Adrenal gland (tissue), 12 donors: Measurements from ENCODE around the gene PATJ. TPM values are rescaled to one million over a fixed set of nuclear protein-coding genes. Genes with fewer than 3 reads are reported as not detected.

Source experiments
- DNase-seq, 7 donors: peaks; one replicate each; pipeline ENCODE4 v3.0.0-alpha.2; 2019 to 2020
- H3K27ac ChIP-seq, 5 donors: fragments of 200-600 bp; sonication (generic) in 4 of 5; 1 replicate in 3 of 5; 2 replicates in 2 of 5; pipeline versions ENCODE4 v1.5.1 to v1.8.0; 2016 to 2020; ENCODE audit warnings: mild to moderate bottlenecking in 1 of 5
- H3K27me3 ChIP-seq: fragments of 200-600 bp; 2 replicates; pipeline ENCODE4 v1.8.0; 2021
- H3K36me3 ChIP-seq, 2 donors: fragments of 200-600 bp; replicated peaks in 1 of 2; 1 replicate in 1 of 2; 2 replicates in 1 of 2; pipeline versions ENCODE4 v1.5.1 to v1.8.0; 2018 to 2022
- H3K4me1 ChIP-seq, 2 donors: fragments of 200-600 bp; replicated peaks in 1 of 2; 1 replicate in 1 of 2; 2 replicates in 1 of 2; pipeline versions ENCODE4 v1.5.1 to v1.8.0; 2018 to 2021
- H3K4me3 ChIP-seq, 4 donors: fragments of 200-600 bp; sonication (generic) in 3 of 4; one replicate each; pipeline ENCODE4 v1.5.1; 2016 to 2018
- H3K9me3 ChIP-seq, 3 donors: fragments of 200-600 bp; sonication (generic) in 1 of 3; replicated peaks in 1 of 3; 1 replicate in 2 of 3; 2 replicates in 1 of 3; pipeline versions ENCODE4 v1.5.1 to v1.8.0; 2016 to 2021
- POLR2A ChIP-seq, 2 donors: fragments of 450-650 bp; IDR thresholded peaks; one replicate each; pipeline ENCODE4 v1.6.1; 2017; ENCODE audit warnings: antibody characterized with exemption in 2 of 2, mild to moderate bottlenecking in 2 of 2, moderate library complexity in 1 of 2
- WGBS, 4 donors: extraction: QIAGEN DNeasy Blood & Tissue Kit in 2 of 4; methylation state at CpG; one replicate each; pipeline versions ENCODE4 v1.1.5 to v1.1.7; 2013 to 2017; 5-methylcytosine and 5-hydroxymethylcytosine counted together
- intact Hi-C, 2 donors: fragments of 100-400 bp; cut with DNase I; formaldehyde crosslinking; loops; one replicate each; pipeline versions ENCODE4 v1.14.1 to v1.15.0; 2022 to 2023
- polyA plus RNA-seq, 3 donors: library from polyadenylated mRNA; stranded (reverse); fragments of 200-250 nt in 2 of 3; fragments of 350-450 nt in 1 of 3; fragmentation: Illumina TruSeq in 1 of 3; extraction: RNeasy Lipid Tissue Mini Kit (QIAGEN cat#74804) in 1 of 3; gene quantifications; one replicate each; pipeline ENCODE4 v1.2.3, GENCODE V29; 2013 to 2014
- total RNA-seq, 9 donors: library from RNA; depleted of rRNA in 4 of 9; stranded (reverse); fragments of >200 nt in 4 of 9; fragments of 120-200 nt in 1 of 9; fragmentation: NEBNext Ultra II Directional in 1 of 9; extraction: Animal tissue kit (Norgen Biotek cat#: 25700) in 1 of 9; gene quantifications; one replicate each; pipeline versions ENCODE4 v1.1.0 to v1.2.4, GENCODE V29; 2013 to 2023
- TF ChIP-seq, protein P1 (sequence below), 6 experiments: fragments of 450-650 bp in 4 of 6; fragments of 200-600 bp in 2 of 6; sonication (generic) in 1 of 6; IDR thresholded peaks; 1 replicate in 5 of 6; 2 replicates in 1 of 6; pipeline versions ENCODE4 v1.5.1 to v1.8.0; 2016 to 2021; ENCODE audit warnings: antibody characterized with exemption in 6 of 6, mild to moderate bottlenecking in 2 of 6, moderate library complexity in 1 of 6
- donor health status: healthy with polysubstance abuse.
- donor health status: Bipolar disorder and iron deficiency.
- donor health status: DM: yes; HTN: yes; CAD: no.
- donor health status: DM: no; HTN: no; CAD: no.
- donor health status: DM: no; HTN: no; CAD: no.
- donor health status: DM: yes; HTN: yes; CAD: no.

The PATJ gene
- total and polyA plus RNA-seq, 12 donors = 6.8 to 36.6 (median 23.4) TPM

DNA sequence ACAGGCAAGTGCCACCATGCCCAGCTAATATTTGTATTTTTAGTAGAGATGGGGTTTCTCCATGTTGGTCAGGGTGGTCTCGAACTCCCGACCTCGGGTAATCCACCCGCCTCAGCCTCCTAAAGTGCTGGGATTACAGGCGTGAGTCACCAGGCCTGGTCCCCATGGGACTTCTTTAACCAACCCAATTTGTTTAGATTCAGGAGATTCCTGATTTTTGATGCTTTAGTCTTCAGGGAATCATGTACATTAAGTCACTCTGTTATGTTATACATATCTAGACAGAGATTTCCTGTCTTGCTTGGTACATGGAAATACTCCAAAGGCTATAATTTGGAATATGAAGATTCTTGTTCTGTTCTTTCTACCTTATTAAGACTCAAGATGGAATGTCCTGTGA lies 250.0 kb downstream of the PATJ start:
- intact Hi-C loops = no loop called here
- Histone ChIP-seq H3K27me3 (no peaks in the 10 kb centered on the region), H3K36me3 (no peaks in the 10 kb centered on the region), H3K4me3 (no peak overlapping the region), H3K9me3 (no peaks in the 10 kb centered on the region), H3K4me1 (no peaks in the 10 kb centered on the region), H3K27ac (no peak overlapping the region)
- no peak for TF ChIP-seq POLR2A (IDR thresholded peaks at IDR 0.05)
- 89 to 100% (median 96%) methylated on average over 5 of the region's 5 CpGs for WGBS, 4 donors
- no peak for DNase-seq

- no peak for TF ChIP-seq POLR2A (IDR thresholded peaks at IDR 0.05)
- TF ChIP-seq, protein P1, sequence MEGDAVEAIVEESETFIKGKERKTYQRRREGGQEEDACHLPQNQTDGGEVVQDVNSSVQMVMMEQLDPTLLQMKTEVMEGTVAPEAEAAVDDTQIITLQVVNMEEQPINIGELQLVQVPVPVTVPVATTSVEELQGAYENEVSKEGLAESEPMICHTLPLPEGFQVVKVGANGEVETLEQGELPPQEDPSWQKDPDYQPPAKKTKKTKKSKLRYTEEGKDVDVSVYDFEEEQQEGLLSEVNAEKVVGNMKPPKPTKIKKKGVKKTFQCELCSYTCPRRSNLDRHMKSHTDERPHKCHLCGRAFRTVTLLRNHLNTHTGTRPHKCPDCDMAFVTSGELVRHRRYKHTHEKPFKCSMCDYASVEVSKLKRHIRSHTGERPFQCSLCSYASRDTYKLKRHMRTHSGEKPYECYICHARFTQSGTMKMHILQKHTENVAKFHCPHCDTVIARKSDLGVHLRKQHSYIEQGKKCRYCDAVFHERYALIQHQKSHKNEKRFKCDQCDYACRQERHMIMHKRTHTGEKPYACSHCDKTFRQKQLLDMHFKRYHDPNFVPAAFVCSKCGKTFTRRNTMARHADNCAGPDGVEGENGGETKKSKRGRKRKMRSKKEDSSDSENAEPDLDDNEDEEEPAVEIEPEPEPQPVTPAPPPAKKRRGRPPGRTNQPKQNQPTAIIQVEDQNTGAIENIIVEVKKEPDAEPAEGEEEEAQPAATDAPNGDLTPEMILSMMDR (IDR thresholded peaks at IDR 0.05) = no peak
- WGBS, 4 donors = 84 to 87% (median 86%) methylated on average over 4 to 5 of the region's 5 CpGs
- H3K36me3 ChIP-seq = no peaks in the 10 kb centered on the region
- no peak overlapping the region for H3K4me3 ChIP-seq
- no peak overlapping the region for H3K27ac ChIP-seq
- intact Hi-C loops = no loop called here
- no peaks in the 10 kb centered on the region for H3K27me3 ChIP-seq
- H3K9me3 ChIP-seq = no peaks in the 10 kb centered on the region
- no peak for DNase-seq
- no peaks in the 10 kb centered on the region for H3K4me1 ChIP-seq
These were observed 251.2 kb downstream of the PATJ start for GRCh38 chr1:61993331-61993961.

- intact Hi-C loops = no loop called here
- Histone ChIP-seq H3K27ac (no peak overlapping the region), H3K36me3 (no peaks in the 10 kb centered on the region), H3K4me3 (no peak overlapping the region), H3K4me1 (no peaks in the 10 kb centered on the region), H3K9me3 (no peaks in the 10 kb centered on the region), H3K27me3 (no peaks in the 10 kb centered on the region)
- no peak for DNase-seq
- TF ChIP-seq, protein P1 (IDR thresholded peaks at IDR 0.05) = no peak
- no peak for TF ChIP-seq POLR2A (IDR thresholded peaks at IDR 0.05)
- 88 to 100% (median 93%) methylated on average over 1 of the region's 1 CpG for WGBS, 4 donors
These were observed 253.4 kb downstream of the PATJ start for GRCh38 chr1:61995641-61996040.

- no peak for TF ChIP-seq POLR2A (IDR thresholded peaks at IDR 0.05)
- TF ChIP-seq, protein P1 (IDR thresholded peaks at IDR 0.05) = no peak
- Histone ChIP-seq H3K9me3 (no peaks in the 10 kb centered on the region), H3K4me1 (no peaks in the 10 kb centered on the region), H3K4me3 (no peak overlapping the region), H3K27ac (no peak overlapping the region), H3K36me3 (no peaks in the 10 kb centered on the region), H3K27me3 (no peaks in the 10 kb centered on the region)
- intact Hi-C loops = no loop called here
- 93 to 98% (median 94%) methylated on average over 3 of the region's 3 CpGs for WGBS, 4 donors
- DNase-seq = no peak
These were observed 254.8 kb downstream of the PATJ start for GRCh38 chr1:61997123-61997522.

DNA sequence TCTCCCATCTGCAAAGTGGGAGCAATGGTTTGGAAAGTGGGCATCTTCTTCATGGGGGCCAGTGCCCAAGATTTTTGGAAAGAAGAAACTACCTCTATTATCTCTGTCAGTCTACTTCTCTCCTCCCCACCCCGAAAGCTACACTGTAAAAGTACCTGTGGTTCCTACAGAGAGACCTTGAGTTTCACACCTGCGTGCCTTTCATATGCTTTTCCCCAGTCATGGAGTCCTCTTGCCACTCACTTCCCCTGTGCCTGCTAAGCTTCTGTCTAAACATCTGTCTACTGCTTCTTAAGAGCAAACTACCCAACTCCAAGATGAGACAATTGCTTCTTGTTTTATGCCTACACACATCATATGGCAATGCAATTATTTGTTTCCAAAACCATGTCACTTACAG lies 261.5 kb downstream of the PATJ start:
- intact Hi-C loops = no loop called here
- WGBS, 4 donors = 90 to 100% (median 94%) methylated on average over 2 of the region's 2 CpGs
- Histone ChIP-seq H3K4me3 (no peak overlapping the region), H3K27me3 (no peaks in the 10 kb centered on the region), H3K36me3 (no peaks in the 10 kb centered on the region), H3K4me1 (no peaks in the 10 kb centered on the region), H3K9me3 (no peaks in the 10 kb centered on the region), H3K27ac (no peak overlapping the region)
- TF ChIP-seq POLR2A (IDR thresholded peaks at IDR 0.05) = no peak
- TF ChIP-seq, protein P1 (IDR thresholded peaks at IDR 0.05) = no peak
- no peak for DNase-seq
